Gastrocnemius medialis (tissue), 4 donors: ENCODE measurements around the gene GPR27. TPM values are rescaled to one million over a fixed set of nuclear protein-coding genes. Genes with fewer than 3 reads are reported as not detected.
A peak's percentile ranks its signal among the peaks of the same experiment; 100 is the strongest.

Experiments
- ATAC-seq, 2 donors: fragments of 150-250 bp; one replicate each; pipeline ENCODE4 v1.9.1; 2016
- DNase-seq, 2 donors: peaks; one replicate each; pipeline ENCODE4 v3.0.0-alpha.2; 2019
- H3K27ac ChIP-seq, 4 donors: fragments of 200-600 bp; sonication (generic); 1 replicate in 1 of 4; 2 replicates in 3 of 4; pipeline ENCODE4 v1.5.1; 2016 to 2018; ENCODE audit warnings: mild to moderate bottlenecking in 2 of 4, moderate library complexity in 1 of 4
- H3K27me3 ChIP-seq, 3 donors: fragments of 200-600 bp; sonication (generic) in 2 of 3; 1 replicate in 1 of 3; 2 replicates in 2 of 3; pipeline versions ENCODE4 v1.5.1 to v1.6.0; 2016 to 2019; ENCODE audit warnings: mild to moderate bottlenecking in 1 of 3, moderate library complexity in 1 of 3
- H3K36me3 ChIP-seq, 2 donors: fragments of 200-600 bp; sonication (generic) in 1 of 2; one replicate each; pipeline ENCODE4 v1.5.1; 2017 to 2018
- H3K4me1 ChIP-seq, 2 donors: fragments of 200-600 bp; sonication (generic) in 1 of 2; one replicate each; pipeline ENCODE4 v1.5.1; 2016 to 2017; ENCODE audit warnings: mild to moderate bottlenecking in 2 of 2
- H3K4me3 ChIP-seq, 4 donors: fragments of 200-600 bp; sonication (generic) in 3 of 4; 1 replicate in 1 of 4; 2 replicates in 3 of 4; pipeline ENCODE4 v1.5.1; 2016 to 2019; ENCODE audit warnings: mild to moderate bottlenecking in 2 of 4
- H3K9me3 ChIP-seq, 3 donors: fragments of 200-600 bp; sonication (generic) in 2 of 3; 1 replicate in 1 of 3; 2 replicates in 2 of 3; pipeline ENCODE4 v1.5.1; 2016 to 2019
- CTCF ChIP-seq, 5 experiments: fragments of 450-650 bp in 3 of 5; fragments of 200-600 bp in 2 of 5; sonication (generic) in 2 of 5; IDR thresholded peaks in 4 of 5; conservative IDR thresholded peaks in 1 of 5; 1 replicate in 4 of 5; 2 replicates in 1 of 5; pipeline ENCODE4 v1.5.1; 2016 to 2019; ENCODE audit warnings: antibody characterized with exemption in 5 of 5, mild to moderate bottlenecking in 3 of 5, moderate library complexity in 3 of 5
- POLR2A ChIP-seq, 2 donors: fragments of 450-650 bp; IDR thresholded peaks; one replicate each; pipeline ENCODE4 v1.6.1; 2017; ENCODE audit warnings: antibody characterized with exemption in 2 of 2, mild to moderate bottlenecking in 2 of 2, moderate library complexity in 2 of 2
- in situ Hi-C, 4 donors: fragments of 200-750 bp; cut with MboI; loops; one replicate each; pipeline versions ENCODE4 v1.15.0 to v1.8.0; 2017; ENCODE audit warnings: low sequenced_read_pairs in 4 of 4
- intact Hi-C: fragments of 100-400 bp; cut with DNase I; formaldehyde crosslinking; loops from one replicate; pipeline ENCODE4 v1.15.1; 2023; ENCODE audit warnings: low total_unique reads
- total RNA-seq, 4 donors: library from RNA; depleted of rRNA; stranded (reverse); fragments of >200 nt; gene quantifications; one replicate each; pipeline versions ENCODE4 v1.1.0 to v1.2.3, GENCODE V29; 2016

The GPR27 gene
- total RNA-seq, 4 donors from 2014 or later = 0.20 to 0.69 (median 0.39) TPM; not detected in 1

GRCh38 chr3:71714595-71714994 lies 39.1 kb upstream of the GPR27 start:
- Histone ChIP-seq H3K4me3 (no peak overlapping the region), H3K9me3 (no peaks in the 10 kb centered on the region), H3K27me3 (no peaks in the 10 kb centered on the region), H3K4me1 (peaks cover 11 to 21% of the 10 kb centered on the region in 2 donors), H3K27ac (peak overlapping the region in 1 of 4 donors; percentile 50), H3K36me3 (no peaks in the 10 kb centered on the region)
- in situ Hi-C loops (loop anchor here in 3 of 4 donors (25.0 kb wide), 2 partner anchors 1098 to 1373 kb away; no protein-coding TSS in a partner anchor), intact Hi-C loops (no loop called here)
- ATAC-seq (peak; percentile 51 to 73), DNase-seq (no peak)
- TF ChIP-seq CTCF (IDR thresholded peaks at IDR 0.05 in 4 of 5, conservative IDR thresholded peaks at IDR 0.05 in 1 of 5) (no peak), POLR2A (IDR thresholded peaks at IDR 0.05) (no peak)

GRCh38 chr3:71718072-71718471 lies 35.6 kb upstream of the GPR27 start:
- intact Hi-C loops = no loop called here
- H3K4me1 ChIP-seq = peaks cover 16 to 27% of the 10 kb centered on the region in 2 donors
- H3K27ac ChIP-seq = no peak overlapping the region

GRCh38 chr3:71721002-71721401 lies 32.7 kb upstream of the GPR27 start:
- DNase-seq (no peak), ATAC-seq (no peak)
- Histone ChIP-seq H3K27ac (no peak overlapping the region), H3K36me3 (no peaks in the 10 kb centered on the region), H3K27me3 (no peaks in the 10 kb centered on the region), H3K9me3 (no peaks in the 10 kb centered on the region), H3K4me1 (peaks cover 21 to 25% of the 10 kb centered on the region in 2 donors), H3K4me3 (no peak overlapping the region)
- in situ Hi-C loops (loop anchor here in 3 of 4 donors (10.0 to 25.0 kb wide), 3 partner anchors 1091 to 1366 kb away; no protein-coding TSS in a partner anchor), intact Hi-C loops (loop anchor here (10.0 kb wide), 1 partner anchor 1784 kb away; no protein-coding TSS in a partner anchor)
- no peak for TF ChIP-seq CTCF (IDR thresholded peaks at IDR 0.05 in 4 of 5, conservative IDR thresholded peaks at IDR 0.05 in 1 of 5)

More at GRCh38 chr3:71718072-71718471, 35.6 kb upstream of the GPR27 start:
- Histone ChIP-seq H3K9me3 (no peaks in the 10 kb centered on the region), H3K27me3 (no peaks in the 10 kb centered on the region), H3K4me3 (no peak overlapping the region), H3K36me3 (no peaks in the 10 kb centered on the region)
- no peak for DNase-seq
- no peak for ATAC-seq
- in situ Hi-C loops = loop anchor here in 3 of 4 donors (25.0 kb wide), 2 partner anchors 1094 to 1369 kb away; no protein-coding TSS in a partner anchor
- TF ChIP-seq POLR2A (IDR thresholded peaks at IDR 0.05) = no peak
- TF ChIP-seq CTCF (IDR thresholded peaks at IDR 0.05 in 4 of 5, conservative IDR thresholded peaks at IDR 0.05 in 1 of 5) = no peak

GRCh38 chr3:71721651-71722157 lies 32.0 kb upstream of the GPR27 start:
- no peak overlapping the region for H3K27ac ChIP-seq
- H3K36me3 ChIP-seq = no peaks in the 10 kb centered on the region
- in situ Hi-C loops = loop anchor here in 3 of 4 donors (10.0 to 25.0 kb wide), 3 partner anchors 1091 to 1366 kb away; no protein-coding TSS in a partner anchor
- ATAC-seq (no peak), DNase-seq (no peak)
- H3K9me3 ChIP-seq = no peaks in the 10 kb centered on the region
- H3K27me3 ChIP-seq = no peaks in the 10 kb centered on the region
- peaks cover 21 to 26% of the 10 kb centered on the region in 2 donors for H3K4me1 ChIP-seq
- intact Hi-C loops = loop anchor here (10.0 kb wide), 1 partner anchor 1783 kb away; no protein-coding TSS in a partner anchor
- H3K4me3 ChIP-seq = no peak overlapping the region
- TF ChIP-seq CTCF (IDR thresholded peaks at IDR 0.05 in 4 of 5, conservative IDR thresholded peaks at IDR 0.05 in 1 of 5) (no peak), POLR2A (IDR thresholded peaks at IDR 0.05) (no peak)
